HG02759 (cell line): Measurements from ENCODE around the gene DROSHA.
"Not testable (repeated sequence)": the region's sequence is repeated elsewhere in the genome, so short reads cannot be mapped to it uniquely, and the experiment has no call there.

ENCODE experiments used
- ATAC-seq: cut with Tn5 transposase; IDR thresholded peaks from one replicate; pipeline ENCODE4 v1.9.1; 2021; ENCODE audit warnings: mild to moderate bottlenecking, moderate library complexity; ENCODE audit not compliant: unreplicated experiment

DROSHA gene

GRCh38 chr5:31531888-31532547 lies at the start of gene DROSHA, which contains the start of gene C5orf22:
TSS of gene DROSHA (minus strand) at chr5:31532093. CDS start at chr5:31529059, 3,034 bp downstream.
TSS of gene C5orf22 (plus strand) at chr5:31532301. CDS start at chr5:31532393, 92 bp downstream.
- peak; percentile 94 for ATAC-seq

- no peak for ATAC-seq
Measured at GRCh38 chr5:31579558-31579957, 47.7 kb upstream of the DROSHA start.

- no peak for ATAC-seq
Measured at GRCh38 chr5:31577438-31577837, 45.5 kb upstream of the DROSHA start.

GRCh38 chr5:31574772-31575171 lies 42.9 kb upstream of the DROSHA start:
- no peak for ATAC-seq

GRCh38 chr5:31573494-31574142 lies 41.7 kb upstream of the DROSHA start:
- peak; percentile 90 for ATAC-seq

- no peak for ATAC-seq
Measured at GRCh38 chr5:31569068-31569467, 37.2 kb upstream of the DROSHA start.

- no peak for ATAC-seq
Measured at GRCh38 chr5:31568302-31568835, 36.5 kb upstream of the DROSHA start.

GRCh38 chr5:31566362-31566761 lies 34.5 kb upstream of the DROSHA start:
- ATAC-seq = not testable (repeated sequence)

- no peak for ATAC-seq
Measured at GRCh38 chr5:31563216-31563615, 31.3 kb upstream of the DROSHA start.

GRCh38 chr5:31561946-31562345 lies 30.1 kb upstream of the DROSHA start:
- ATAC-seq = no peak

GRCh38 chr5:31559942-31560341 lies 28.0 kb upstream of the DROSHA start:
- no peak for ATAC-seq

- no peak for ATAC-seq
Measured at GRCh38 chr5:31556461-31556860, 24.6 kb upstream of the DROSHA start.

- no peak for ATAC-seq
Measured at GRCh38 chr5:31554552-31554951, 22.7 kb upstream of the DROSHA start.

GRCh38 chr5:31553863-31554262 lies 22.0 kb upstream of the DROSHA start:
- ATAC-seq = no peak

GRCh38 chr5:31551878-31552277 lies 20.0 kb upstream of the DROSHA start:
- ATAC-seq = no peak

- ATAC-seq = not testable (repeated sequence)
Measured at GRCh38 chr5:31549114-31549513, 17.2 kb upstream of the DROSHA start.

GRCh38 chr5:31537851-31538250 lies 6.0 kb upstream of the DROSHA start:
- ATAC-seq = no peak

GRCh38 chr5:31537349-31537748 lies 5.5 kb upstream of the DROSHA start:
- ATAC-seq = no peak

- no peak for ATAC-seq
Measured at GRCh38 chr5:31536873-31537272, 5.0 kb upstream of the DROSHA start.

- no peak for ATAC-seq
Measured at GRCh38 chr5:31534527-31535046, 2.7 kb upstream of the DROSHA start.

- ATAC-seq = peak; percentile 33
Measured at GRCh38 chr5:31531543-31531887, 378 bp downstream of the DROSHA start.
